AG04450 (cell line): ENCODE measurements around the gene MASP1. TPM values are rescaled to one million over a fixed set of nuclear protein-coding genes. Genes with fewer than 3 reads are reported as not detected.
A peak's percentile ranks its signal among the peaks of the same experiment; 100 is the strongest.

Experiments
- CTCF ChIA-PET: fragments of 300-600, 350-600 bp; formaldehyde crosslinking; extraction: SDS; loops from one replicate; lab custom pipeline; 2022; ENCODE audit warnings: antibody characterized with exemption, inconsistent platforms; lab: Charles Lee
- POLR2A ChIA-PET: fragments of 350-600 bp; formaldehyde crosslinking; extraction: SDS; loops from one replicate; lab custom pipeline; 2021; ENCODE audit warnings: antibody characterized with exemption, inconsistent platforms; lab: Yijun Ruan, JAX
- DNase-seq: peaks from one replicate; pipeline ENCODE4 v3.0.0-alpha.2; 2011; ENCODE audit warnings: low read depth, low spot score
- H3K27ac ChIP-seq: one replicate; pipeline ENCODE4 v1.5.1; 2012; ENCODE audit warnings: low read depth, low read length, control low read depth
- H3K27me3 ChIP-seq: one replicate; pipeline ENCODE4 v1.6.0; 2012; ENCODE audit warnings: low read length; ENCODE audit not compliant: control insufficient read depth, insufficient read depth
- H3K4me3 ChIP-seq: 2 replicates; pipeline ENCODE4 v1.5.1; 2011; ENCODE audit warnings: mild to moderate bottlenecking, low read depth, low read length, control low read depth
- H3K9me3 ChIP-seq: 2 replicates; pipeline ENCODE4 v1.5.1; 2012; ENCODE audit warnings: low read length; ENCODE audit not compliant: control insufficient read depth, insufficient read depth
- polyA plus RNA-seq: library from polyadenylated mRNA; depleted of rRNA; stranded (reverse); fragments of >200 nt; gene quantifications from 2 replicates; pipeline ENCODE4 v1.2.3, GENCODE V29; 2011
- TF ChIP-seq, protein P1 (sequence below): IDR thresholded peaks from 2 replicates; pipeline ENCODE4 v1.5.1; 2011; ENCODE audit warnings: low read depth, low read length, control low read depth, inconsistent platforms

The MASP1 gene
- polyA plus RNA-seq, 1 experiment: 80.7 TPM

DNA sequence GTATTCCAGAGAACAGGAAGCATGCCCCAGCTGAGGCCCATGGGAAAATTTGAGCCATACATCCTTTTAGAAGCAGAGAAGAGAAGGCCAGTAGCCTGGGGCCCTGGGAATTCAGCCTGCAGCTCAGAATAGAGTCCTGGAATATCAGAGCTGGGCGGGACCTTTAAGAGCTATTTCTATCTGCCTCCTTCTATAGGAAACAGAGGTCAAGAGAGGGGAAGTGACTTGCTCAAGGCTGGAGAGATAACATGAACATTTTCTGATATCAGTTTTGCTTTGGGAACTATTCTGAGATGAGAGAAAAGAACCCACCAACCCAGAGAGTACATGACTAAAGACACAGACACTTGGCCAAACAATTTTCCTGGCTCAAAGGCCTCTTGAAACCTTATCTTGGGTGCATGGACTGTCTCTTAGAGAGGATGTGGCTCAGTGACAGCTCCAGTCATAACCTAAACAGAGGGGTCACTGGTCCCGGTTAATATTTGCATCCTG is 26.0 kb downstream of the MASP1 start:
- H3K27ac ChIP-seq: peak overlapping the region; percentile 81
- H3K27me3 ChIP-seq: no peaks in the 10 kb centered on the region
- TF ChIP-seq, protein P1, sequence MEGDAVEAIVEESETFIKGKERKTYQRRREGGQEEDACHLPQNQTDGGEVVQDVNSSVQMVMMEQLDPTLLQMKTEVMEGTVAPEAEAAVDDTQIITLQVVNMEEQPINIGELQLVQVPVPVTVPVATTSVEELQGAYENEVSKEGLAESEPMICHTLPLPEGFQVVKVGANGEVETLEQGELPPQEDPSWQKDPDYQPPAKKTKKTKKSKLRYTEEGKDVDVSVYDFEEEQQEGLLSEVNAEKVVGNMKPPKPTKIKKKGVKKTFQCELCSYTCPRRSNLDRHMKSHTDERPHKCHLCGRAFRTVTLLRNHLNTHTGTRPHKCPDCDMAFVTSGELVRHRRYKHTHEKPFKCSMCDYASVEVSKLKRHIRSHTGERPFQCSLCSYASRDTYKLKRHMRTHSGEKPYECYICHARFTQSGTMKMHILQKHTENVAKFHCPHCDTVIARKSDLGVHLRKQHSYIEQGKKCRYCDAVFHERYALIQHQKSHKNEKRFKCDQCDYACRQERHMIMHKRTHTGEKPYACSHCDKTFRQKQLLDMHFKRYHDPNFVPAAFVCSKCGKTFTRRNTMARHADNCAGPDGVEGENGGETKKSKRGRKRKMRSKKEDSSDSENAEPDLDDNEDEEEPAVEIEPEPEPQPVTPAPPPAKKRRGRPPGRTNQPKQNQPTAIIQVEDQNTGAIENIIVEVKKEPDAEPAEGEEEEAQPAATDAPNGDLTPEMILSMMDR: no peak
- no peak overlapping the region for H3K4me3 ChIP-seq
- no peak for DNase-seq
- POLR2A ChIA-PET: interaction anchor here (0.8 to 3.9 kb wide), 3 partner anchors 16 to 38 kb away, joined by 3 to 16 read pairs (median 6); no protein-coding TSS in a partner anchor
- peaks cover 15% of the 10 kb centered on the region; the same call in 1 of the 2 replicates for H3K9me3 ChIP-seq
- CTCF ChIA-PET: interaction anchor here (0.9 to 4.5 kb wide), 7 partner anchors 14 to 414 kb away, joined by 3 to 21 read pairs (median 4); no protein-coding TSS in a partner anchor

- ChIA-PET CTCF (interaction anchor here (0.6 to 4.5 kb wide), 6 partner anchors 44 to 1419 kb away, joined by 3 to 21 read pairs (median 8); no protein-coding TSS in a partner anchor), POLR2A (interaction anchor here (0.6 to 3.9 kb wide), 6 partner anchors 10 to 303 kb away, joined by 3 to 16 read pairs (median 6); no protein-coding TSS in a partner anchor)
- Histone ChIP-seq H3K9me3 (peaks cover 11% of the 10 kb centered on the region; the same call in 1 of the 2 replicates), H3K27me3 (no peaks in the 10 kb centered on the region), H3K27ac (peak overlapping the region; percentile 81), H3K4me3 (no peak overlapping the region)
- DNase-seq: no peak
- TF ChIP-seq, protein P1: no peak
Observed at GRCh38 chr3:187264911-187265310, 26.6 kb downstream of the MASP1 start.

DNA sequence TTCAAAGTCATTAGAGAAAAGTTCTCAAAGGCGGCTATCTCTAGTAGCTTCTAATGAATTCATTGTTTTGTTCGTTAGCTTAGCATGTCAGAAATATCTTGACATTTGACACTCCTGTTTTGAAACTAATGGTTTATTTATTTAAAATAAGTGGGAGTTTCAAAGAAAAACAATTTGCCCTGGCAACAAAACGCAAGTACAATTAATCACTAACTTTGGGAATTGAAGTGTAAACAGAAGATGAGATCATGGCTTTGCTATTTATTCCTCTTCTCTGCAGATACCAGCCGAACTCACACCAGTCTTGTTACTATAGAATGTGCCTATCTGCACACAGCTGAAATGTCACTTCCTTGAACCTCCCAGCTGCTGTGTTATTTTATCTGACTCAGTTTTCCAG is 27.5 kb downstream of the MASP1 start:
- ChIA-PET POLR2A (interaction anchor here (0.9 to 3.9 kb wide), 6 partner anchors 11 to 481 kb away, joined by 3 to 16 read pairs (median 4); partner anchors contain the start of gene EIF4A2), CTCF (interaction anchor here (1.0 to 4.5 kb wide), 5 partner anchors 13 to 415 kb away, joined by 3 to 21 read pairs (median 10); no protein-coding TSS in a partner anchor)
- H3K4me3 ChIP-seq: no peak overlapping the region
- TF ChIP-seq, protein P1: no peak
- H3K27me3 ChIP-seq: no peaks in the 10 kb centered on the region
- H3K27ac ChIP-seq: no peak overlapping the region
- H3K9me3 ChIP-seq: peaks cover 6% of the 10 kb centered on the region; the same call in 1 of the 2 replicates
- DNase-seq: peak; percentile 57

GRCh38 chr3:187263270-187263669 is 28.3 kb downstream of the MASP1 start:
- Histone ChIP-seq H3K4me3 (no peak overlapping the region), H3K27ac (peak overlapping the region; percentile 25), H3K27me3 (no peaks in the 10 kb centered on the region), H3K9me3 (peaks cover 5% of the 10 kb centered on the region; the same call in 1 of the 2 replicates)
- ChIA-PET POLR2A (interaction anchor here (0.9 to 3.9 kb wide), 4 partner anchors 15 to 480 kb away, joined by 3 to 16 read pairs (median 4); partner anchors contain the start of gene EIF4A2), CTCF (interaction anchor here (1.2 to 4.5 kb wide), 3 partner anchors 12 to 416 kb away, joined by 3 to 16 read pairs (median 3); no protein-coding TSS in a partner anchor)
- DNase-seq: no peak
- TF ChIP-seq, protein P1: no peak

DNA sequence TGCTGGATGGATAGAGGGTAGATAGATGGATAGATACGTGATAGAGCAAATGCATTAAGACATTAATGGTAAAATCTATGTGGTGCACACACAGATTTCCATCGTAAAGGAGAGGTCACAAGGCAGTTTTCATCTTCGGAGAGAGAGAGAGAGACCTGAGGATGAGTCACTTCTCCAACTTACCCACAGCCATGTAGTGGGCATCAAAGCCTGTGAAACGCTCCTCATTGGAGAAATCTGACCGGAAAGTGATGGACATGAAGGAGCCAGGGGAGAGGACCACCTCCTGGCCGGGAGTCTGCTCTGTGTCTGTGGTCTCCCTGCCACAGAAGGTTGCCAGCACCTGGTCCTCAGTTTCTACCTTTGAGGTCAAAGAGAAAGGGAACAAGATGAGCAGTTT is 29.2 kb downstream of the MASP1 start:
- DNase-seq: no peak
- TF ChIP-seq, protein P1: no peak
- no peak overlapping the region for H3K27ac ChIP-seq
- POLR2A ChIA-PET: interaction anchor here (3.9 kb wide), 1 partner anchor 19 kb away, joined by 16 read pairs; no protein-coding TSS in a partner anchor
- H3K4me3 ChIP-seq: no peak overlapping the region
- H3K9me3 ChIP-seq: peaks cover 3% of the 10 kb centered on the region; the same call in 1 of the 2 replicates
- CTCF ChIA-PET: interaction anchor here (4.5 kb wide), 1 partner anchor 417 kb away, joined by 16 read pairs; no protein-coding TSS in a partner anchor
- H3K27me3 ChIP-seq: no peaks in the 10 kb centered on the region
